AG09309 (cell line): Measurements from ENCODE around the gene FRAT2.

Experiments
- DNase-seq: peaks from one replicate; pipeline ENCODE4 v3.0.0-alpha.2; 2010; ENCODE audit warnings: low read depth
- H3K4me3 ChIP-seq: 2 replicates; pipeline ENCODE4 v1.5.1; 2011; ENCODE audit warnings: mild to moderate bottlenecking, low read depth, low read length, moderate library complexity; ENCODE audit not compliant: control insufficient read depth
- TF ChIP-seq, protein P1 (sequence below): IDR thresholded peaks from 2 replicates; pipeline ENCODE4 v1.5.1; 2011; ENCODE audit warnings: mild to moderate bottlenecking, low read depth, low read length, inconsistent platforms; ENCODE audit not compliant: insufficient read depth, control insufficient read depth; ENCODE audit errors: missing control alignments

The FRAT2 gene

DNA sequence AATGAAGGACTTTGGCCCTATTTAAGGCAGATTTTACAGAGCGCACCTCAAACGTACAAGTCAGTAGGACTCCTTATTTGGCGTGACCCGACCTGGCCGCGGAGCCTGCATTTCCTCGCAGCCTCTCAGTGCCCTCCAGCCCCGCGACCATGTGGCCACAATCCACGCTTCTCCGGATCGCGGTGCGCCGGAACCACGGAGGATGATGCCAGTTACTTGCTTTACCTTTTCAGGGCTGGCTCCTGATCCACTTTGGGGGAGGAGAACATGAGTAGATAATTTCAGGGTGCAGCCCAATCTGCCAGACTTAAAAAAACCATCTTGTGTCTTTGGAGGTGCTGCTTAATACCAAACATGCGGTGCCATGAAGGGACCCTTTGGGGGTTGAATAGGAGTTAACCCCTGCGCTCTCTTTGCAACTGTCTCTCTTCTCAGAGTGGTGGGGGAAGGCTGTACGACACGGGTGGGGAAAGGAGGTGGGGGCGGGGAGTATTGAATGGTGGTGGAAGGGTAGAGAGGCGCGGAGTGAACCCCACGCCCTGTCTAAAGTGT lies 14.0 kb downstream of the FRAT2 start:
- TF ChIP-seq, protein P1, sequence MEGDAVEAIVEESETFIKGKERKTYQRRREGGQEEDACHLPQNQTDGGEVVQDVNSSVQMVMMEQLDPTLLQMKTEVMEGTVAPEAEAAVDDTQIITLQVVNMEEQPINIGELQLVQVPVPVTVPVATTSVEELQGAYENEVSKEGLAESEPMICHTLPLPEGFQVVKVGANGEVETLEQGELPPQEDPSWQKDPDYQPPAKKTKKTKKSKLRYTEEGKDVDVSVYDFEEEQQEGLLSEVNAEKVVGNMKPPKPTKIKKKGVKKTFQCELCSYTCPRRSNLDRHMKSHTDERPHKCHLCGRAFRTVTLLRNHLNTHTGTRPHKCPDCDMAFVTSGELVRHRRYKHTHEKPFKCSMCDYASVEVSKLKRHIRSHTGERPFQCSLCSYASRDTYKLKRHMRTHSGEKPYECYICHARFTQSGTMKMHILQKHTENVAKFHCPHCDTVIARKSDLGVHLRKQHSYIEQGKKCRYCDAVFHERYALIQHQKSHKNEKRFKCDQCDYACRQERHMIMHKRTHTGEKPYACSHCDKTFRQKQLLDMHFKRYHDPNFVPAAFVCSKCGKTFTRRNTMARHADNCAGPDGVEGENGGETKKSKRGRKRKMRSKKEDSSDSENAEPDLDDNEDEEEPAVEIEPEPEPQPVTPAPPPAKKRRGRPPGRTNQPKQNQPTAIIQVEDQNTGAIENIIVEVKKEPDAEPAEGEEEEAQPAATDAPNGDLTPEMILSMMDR, result no peak
- H3K4me3 ChIP-seq, result peak overlapping the region; percentile 82
- DNase-seq, result no peak

DNA sequence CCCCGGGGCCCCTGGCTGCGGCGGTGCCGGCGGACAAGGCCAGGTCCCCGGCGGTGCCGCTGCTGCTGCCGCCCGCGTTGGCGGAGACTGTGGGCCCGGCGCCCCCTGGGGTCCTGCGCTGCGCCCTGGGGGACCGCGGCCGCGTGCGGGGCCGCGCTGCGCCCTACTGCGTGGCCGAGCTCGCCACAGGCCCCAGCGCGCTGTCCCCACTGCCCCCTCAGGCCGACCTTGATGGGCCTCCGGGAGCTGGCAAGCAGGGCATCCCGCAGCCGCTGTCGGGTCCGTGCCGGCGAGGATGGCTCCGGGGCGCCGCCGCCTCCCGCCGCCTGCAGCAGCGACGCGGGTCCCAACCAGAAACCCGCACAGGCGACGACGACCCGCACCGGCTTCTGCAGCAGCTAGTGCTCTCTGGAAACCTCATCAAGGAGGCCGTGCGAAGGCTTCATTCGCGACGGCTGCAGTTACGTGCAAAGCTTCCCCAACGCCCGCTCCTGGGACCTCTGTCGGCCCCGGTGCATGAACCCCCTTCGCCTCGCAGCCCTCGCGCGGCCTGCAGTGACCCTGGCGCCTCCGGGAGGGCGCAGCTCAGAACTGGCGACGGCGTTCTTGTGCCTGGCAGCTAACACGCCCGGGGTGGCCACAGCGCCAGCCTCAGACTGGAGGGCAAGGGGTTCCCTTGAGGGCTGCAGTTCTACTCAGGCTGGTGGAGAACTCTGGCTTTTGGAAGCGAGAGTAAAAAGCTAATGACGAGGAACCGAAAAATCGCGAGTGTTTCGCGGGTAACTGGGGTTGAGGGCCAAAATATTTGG lies 14.7 kb downstream of the FRAT2 start:
- H3K4me3 ChIP-seq, result peak overlapping the region; percentile 82
- TF ChIP-seq, protein P1, result no peak
- no peak for DNase-seq

DNA sequence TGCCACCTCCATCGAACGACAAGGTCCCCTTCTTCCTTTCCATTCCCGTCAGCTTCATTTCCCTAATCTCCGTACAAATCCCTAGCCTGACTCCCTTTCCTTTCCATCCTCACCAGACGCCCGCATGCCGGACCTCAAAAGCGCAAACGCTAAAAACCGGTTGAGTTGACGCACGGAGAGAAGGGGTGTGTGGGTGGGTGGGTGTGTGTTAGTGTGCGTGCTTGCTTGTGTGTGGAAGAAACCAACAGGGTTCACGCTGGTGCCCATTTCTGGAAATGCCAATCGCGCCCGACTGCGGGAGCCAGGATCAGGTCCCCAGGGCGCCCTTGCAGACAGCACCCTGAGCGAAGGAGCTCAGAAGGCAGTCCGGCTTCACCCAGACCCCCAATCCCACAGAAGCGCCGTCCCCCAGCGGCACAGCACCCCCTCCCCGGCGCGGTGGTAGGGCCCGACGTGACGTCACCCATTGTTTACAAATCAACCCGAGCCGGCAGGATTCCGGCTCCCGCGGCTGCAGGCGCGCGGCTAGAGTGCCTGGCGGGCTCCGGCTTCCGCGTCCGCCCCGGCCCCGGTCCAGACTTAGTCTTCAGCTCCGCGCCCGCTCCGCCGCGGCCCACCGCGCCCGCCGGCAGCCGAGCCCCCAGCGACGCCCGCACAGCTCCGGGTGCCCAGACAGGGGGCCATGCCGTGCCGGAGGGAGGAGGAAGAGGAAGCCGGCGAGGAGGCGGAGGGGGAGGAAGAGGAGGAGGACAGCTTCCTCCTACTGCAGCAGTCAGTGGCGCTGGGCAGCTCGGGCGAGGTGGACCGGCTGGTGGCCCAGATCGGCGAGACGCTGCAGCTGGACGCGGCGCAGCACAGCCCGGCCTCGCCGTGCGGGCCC lies 15.5 kb downstream of the FRAT2 start, which contains the start of gene FRAT1:
TSS of gene FRAT1 (plus strand) at position 500 of the 880 bp plus-strand sequence. CDS start at position 683, 183 bp downstream.
- H3K4me3 ChIP-seq, result peak within 1 kb of the TSS; percentile 82
- TF ChIP-seq, protein P1, result no peak
- peak; percentile 77 for DNase-seq

DNA sequence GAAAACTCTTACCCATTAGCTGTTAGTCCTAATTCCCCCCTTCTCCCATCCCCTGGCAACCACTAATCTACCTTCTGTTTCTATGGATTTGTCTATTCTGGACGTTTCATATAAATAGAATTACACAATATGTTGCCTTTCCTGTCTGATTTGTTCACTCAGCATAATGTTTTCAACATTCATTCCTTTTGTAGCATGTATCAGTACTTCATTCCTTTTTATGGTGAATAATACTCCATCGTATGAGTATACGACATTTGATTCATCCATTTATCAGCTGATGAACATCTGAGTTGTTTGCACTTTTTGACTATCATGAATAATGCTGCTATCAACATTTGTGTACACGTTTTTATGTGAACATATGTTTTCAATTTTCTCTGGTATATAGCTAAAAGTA lies 19.9 kb downstream of the FRAT2 start:
- TF ChIP-seq, protein P1, result no peak
- no peak for DNase-seq
- H3K4me3 ChIP-seq, result no peak overlapping the region

DNA sequence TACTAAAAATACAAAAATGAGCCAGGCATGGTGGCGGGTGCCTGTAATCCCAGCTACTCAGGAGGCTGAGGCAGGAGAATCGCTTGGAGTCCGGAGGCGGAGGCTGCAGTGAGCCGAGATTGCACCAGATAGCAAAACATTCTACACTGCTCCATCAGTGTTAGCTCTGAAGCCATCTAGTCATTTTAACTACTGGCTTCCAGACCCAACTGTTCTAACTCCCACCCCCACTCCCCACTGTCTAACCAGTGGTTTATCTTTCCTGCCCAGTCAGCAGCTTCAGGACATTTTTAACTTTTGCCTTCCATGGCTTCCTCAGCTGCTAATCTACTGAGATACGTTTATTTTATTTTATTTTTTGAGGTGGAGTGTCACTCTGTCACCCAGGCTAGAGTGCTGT lies 21.6 kb downstream of the FRAT2 start:
- DNase-seq, result no peak
- no peak overlapping the region for H3K4me3 ChIP-seq
- TF ChIP-seq, protein P1, result no peak

DNA sequence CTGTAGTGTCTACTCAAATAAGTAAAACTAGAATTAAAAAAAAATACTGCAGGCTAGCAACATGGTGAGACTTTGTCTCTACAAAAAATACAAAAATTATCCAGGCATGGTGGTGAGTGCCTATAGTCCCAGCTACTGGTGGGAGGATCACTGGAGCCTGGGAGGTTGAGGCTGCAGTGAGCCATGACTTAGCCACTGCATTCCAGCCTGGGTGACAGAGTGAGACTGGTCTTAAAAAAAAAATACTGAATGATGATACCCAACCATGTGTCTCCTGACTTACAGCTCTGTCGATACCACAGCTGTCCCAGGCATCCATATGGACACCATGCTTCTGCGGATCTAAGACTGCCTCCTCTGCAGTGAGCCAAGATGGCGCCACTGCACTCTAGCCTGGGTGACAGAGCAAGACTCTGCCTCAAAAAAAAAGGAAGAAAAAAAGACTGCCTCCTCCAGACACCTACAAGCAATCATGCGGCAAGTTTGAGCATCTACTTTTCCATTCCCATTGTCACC lies 23.4 kb downstream of the FRAT2 start:
- H3K4me3 ChIP-seq, result no peak overlapping the region
- no peak for DNase-seq
- TF ChIP-seq, protein P1, result no peak
